Activated CD4-positive, alpha-beta T cell treated with anti-CD3 and anti-CD28 coated beads, Interleukin-10, Interleukin-2, amounts not matched to agents 100 ng/mL and 50 ng/mL, durations not matched to agents 16 hours and 8 hours (primary cell): ENCODE measurements around the gene LRRC37B.
"Not testable (repeated sequence)": the region's sequence is repeated elsewhere in the genome, so short reads cannot be mapped to it uniquely, and the experiment has no call there.

Experiments used
- DNase-seq: peaks from one replicate; pipeline ENCODE4 v3.0.0-alpha.2; 2020

LRRC37B gene

DNA sequence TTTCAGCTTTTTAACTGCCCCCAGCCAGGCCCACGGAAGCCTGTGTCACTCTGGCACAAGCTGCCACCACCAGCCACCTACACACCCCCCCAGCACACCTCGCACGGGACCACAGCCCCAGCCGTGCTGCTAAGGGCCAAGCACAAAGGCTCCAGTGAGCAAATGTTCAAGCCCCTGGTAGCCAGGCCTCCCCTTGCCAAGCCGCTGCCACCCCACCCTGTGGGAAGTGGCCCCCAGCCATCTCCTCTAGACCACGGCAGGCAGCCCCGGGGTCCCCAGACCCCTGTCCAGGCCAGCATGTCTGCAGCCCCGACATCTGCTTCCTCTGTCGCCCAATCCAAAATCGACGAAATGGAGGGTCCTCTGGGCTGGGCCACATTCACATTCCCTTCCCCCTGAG is 35.1 kb downstream of the LRRC37B start:
- not testable (repeated sequence) for DNase-seq

DNA sequence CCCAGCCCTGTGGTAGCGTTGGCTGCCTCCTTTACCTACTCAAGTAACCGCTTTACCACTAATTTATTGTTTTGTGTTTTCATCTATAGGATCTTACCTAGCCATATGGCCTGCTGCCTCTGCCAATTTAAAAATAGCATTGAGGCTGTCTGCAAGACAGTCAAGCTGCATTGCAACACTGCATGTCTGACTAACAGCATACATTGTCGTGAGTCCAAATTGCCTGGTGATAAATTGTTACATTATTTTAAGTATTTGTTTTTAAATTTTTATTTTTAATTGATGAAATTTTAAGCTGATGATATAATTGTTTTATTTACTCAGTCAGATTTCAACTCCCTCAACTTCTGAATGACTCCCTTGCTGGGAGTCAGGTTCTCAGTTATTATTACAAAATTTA is 38.4 kb downstream of the LRRC37B start:
- not testable (repeated sequence) for DNase-seq

GRCh38 chr17:32047663-32048062 is 40.5 kb downstream of the LRRC37B start:
- not testable (repeated sequence) for DNase-seq

DNA sequence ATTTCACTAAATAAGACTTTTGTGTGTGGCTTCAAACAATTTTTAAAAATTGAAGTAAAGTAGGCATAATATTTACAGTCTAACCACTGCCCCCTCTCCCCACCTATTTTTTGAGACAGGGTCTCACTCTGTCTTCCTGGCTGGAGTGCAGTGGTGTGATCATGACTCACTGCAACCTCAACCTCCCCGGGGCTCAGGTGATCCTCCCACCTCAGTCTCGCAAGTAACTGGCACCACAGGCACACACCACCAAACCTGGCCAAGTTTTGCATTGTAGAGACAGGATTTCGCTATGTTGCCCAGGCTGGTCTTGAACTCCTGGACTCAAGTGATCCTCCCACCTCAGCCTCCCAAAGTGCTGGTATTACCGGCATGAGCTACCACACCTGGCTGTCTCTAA is 47.8 kb downstream of the LRRC37B start:
- not testable (repeated sequence) for DNase-seq

GRCh38 chr17:32055425-32055824 is 48.2 kb downstream of the LRRC37B start:
- not testable (repeated sequence) for DNase-seq

GRCh38 chr17:32056500-32056899 is 49.3 kb downstream of the LRRC37B start:
- not testable (repeated sequence) for DNase-seq

- DNase-seq, result not testable (repeated sequence)
Measured at GRCh38 chr17:32057460-32058105, 50.4 kb downstream of the LRRC37B start.

DNA sequence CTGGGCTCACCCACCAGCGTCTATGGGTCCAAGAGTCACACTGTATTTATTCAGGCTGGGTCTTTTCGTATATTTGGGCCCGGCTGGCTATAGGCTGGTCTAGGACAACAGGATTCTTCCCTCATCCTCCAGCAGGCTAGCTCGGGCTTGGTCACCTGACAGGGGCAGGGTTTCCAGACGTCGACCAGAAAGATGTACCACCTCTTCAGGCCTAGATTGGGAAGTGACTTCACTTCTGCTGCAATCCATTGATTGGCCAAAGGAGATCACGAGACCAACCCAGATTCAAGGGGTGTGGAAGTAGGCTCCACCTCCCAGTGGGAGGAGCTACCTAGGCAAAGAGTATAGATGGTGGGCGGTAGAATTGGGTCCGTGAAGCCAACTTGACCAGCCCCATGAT is 53.5 kb downstream of the LRRC37B start:
- not testable (repeated sequence) for DNase-seq

GRCh38 chr17:32061840-32062239 is 54.7 kb downstream of the LRRC37B start:
- not testable (repeated sequence) for DNase-seq

GRCh38 chr17:32064091-32064490 is 56.9 kb downstream of the LRRC37B start:
- DNase-seq, result not testable (repeated sequence)

DNA sequence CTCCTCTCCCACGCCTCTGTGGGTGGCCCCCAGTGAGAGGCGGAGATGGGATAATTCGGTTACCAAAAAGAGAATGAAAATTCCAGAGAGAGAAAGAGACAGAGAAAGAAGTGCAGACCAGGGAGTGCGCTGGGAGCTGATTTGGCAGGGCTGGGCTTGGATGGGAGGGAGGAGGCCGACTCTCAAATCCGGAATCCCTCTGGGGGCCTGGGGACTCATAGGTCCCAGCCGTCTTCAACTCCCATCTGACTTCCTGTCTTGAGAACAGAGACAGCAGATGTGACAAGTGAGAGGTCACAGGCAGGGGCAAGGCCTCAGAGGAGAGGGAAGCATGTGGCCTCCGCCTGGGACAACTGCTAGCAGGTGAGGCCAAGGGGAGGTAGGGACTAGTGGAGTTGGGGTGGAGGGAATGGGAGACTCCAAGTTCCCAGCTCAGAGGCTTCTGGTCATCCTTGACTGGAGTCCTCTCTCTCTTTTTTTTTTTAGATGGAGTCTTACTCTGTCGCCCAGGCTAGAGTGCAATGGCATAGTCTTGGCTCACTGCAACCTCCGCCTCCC is 59.0 kb downstream of the LRRC37B start:
- not testable (repeated sequence) for DNase-seq

DNA sequence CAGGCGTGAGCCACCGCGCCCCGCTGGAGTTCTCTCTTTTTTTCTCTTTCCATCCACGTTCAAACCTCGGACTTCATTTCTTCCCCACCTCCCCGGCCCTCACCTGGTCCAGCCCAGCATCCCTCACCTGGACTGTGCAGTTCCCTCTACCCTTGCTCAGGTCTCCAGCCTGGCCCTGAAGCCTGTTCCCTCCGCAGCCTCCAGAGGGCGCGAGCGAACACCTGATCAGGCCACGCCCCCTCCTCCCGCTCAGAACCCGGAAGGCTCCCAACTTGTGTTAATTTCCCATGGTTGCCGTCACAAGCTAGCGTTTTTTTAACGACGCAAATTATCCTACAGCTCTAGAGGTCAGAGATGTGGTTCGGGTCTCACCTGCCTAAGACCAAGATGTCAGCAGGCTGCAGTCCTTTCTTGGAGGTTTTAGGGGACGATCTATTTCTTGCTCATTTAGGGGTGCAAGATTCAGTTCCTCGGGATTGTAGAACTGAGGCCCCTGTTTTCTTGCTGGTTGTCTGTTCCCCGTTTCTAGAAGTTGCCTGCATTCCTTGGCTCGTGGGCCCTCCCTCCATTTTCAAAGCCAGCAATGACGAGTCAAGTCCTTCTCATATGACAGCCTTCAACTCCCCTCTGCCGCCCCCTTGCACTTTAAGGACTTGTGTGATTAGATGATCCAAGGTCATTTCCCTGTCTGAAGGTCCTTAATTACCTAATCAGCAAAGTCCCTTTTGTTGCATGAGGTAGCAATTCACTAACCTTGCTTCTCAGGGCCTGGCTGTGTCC is 59.9 kb downstream of the LRRC37B start:
- DNase-seq, result peak; percentile 67

DNA sequence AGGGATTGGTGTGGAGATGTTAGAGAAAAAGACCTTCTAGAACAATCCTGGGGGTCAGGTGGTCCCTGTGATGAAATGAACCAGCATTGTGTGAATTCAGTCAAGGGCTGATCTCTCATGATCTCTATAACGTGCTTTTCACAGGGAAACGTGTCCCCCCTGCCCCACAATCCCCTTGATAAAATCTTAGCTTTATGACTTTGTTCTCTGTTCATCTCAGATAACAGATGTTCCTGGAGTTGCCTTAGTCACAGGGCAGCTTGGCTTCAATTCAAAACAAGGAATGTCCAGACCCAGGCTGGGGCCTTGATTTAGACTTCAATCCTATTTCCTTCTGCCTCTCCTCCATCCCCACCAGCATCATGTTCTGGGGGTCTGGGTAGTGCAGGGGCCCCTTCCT is 61.9 kb downstream of the LRRC37B start:
- not testable (repeated sequence) for DNase-seq

DNA sequence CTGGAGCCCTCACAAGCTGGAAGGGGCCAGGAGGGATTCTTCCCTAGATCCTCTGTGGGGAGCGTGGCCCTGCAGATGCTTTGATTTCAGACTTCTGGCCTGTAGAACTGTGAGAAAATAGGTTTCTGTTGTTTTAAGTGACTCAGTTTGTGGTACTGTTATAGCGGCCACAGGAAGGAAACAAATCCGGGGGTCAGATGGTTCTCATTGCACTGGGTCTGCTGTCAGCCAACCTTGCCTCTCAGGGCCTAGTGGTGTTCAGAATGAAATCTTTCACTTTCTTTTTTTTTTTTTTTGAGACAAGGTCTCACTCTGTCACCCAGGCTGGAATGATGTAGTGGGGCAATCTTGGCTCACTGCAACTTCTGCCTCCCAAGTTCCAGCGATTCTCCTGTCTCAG is 64.8 kb downstream of the LRRC37B start:
- peak; percentile 69 for DNase-seq

DNA sequence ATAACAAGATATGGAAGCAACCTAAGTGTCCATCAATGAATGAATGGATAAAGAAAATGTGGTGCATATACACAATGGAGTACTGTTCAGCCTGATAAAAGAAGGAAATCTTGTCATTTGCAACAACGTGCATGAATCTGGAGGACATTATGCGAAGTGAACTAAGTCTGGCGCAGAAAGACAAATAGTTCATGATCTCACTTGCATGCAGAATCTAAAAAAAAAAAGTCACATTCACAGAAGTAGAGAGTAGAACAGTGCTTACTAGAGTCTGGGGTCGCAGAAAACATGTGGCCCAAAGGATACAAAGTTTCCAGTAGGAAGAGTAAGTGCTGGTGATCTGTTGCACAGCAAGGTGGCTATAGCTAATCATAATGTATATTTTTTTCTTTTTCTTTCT is 65.9 kb downstream of the LRRC37B start:
- DNase-seq, result not testable (repeated sequence)

DNA sequence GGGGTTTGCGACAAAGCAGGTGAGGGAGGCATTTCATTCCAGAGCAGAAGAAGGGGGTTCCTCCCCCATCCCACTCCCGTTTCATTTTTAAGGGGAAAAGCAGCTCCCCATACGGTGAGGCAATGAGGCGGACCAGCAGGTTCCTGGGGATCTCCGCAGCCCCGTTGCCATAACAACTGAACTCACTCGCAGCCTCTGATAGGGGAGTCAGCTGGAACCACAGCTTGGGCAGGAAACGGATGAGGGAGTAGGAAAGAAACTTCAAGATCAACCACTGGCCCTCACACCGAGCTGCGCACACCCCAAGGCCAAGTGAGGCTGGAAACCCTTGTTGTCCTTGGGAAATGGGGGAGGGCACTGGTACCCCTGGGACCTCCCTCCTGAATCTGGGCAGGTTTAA is 72.6 kb downstream of the LRRC37B start:
- peak; percentile 83 for DNase-seq

- DNase-seq, result not testable (repeated sequence)
Measured at GRCh38 chr17:32083550-32083979, 76.4 kb downstream of the LRRC37B start.

GRCh38 chr17:32084003-32084941 is 77.1 kb downstream of the LRRC37B start:
- not testable (repeated sequence) for DNase-seq

DNA sequence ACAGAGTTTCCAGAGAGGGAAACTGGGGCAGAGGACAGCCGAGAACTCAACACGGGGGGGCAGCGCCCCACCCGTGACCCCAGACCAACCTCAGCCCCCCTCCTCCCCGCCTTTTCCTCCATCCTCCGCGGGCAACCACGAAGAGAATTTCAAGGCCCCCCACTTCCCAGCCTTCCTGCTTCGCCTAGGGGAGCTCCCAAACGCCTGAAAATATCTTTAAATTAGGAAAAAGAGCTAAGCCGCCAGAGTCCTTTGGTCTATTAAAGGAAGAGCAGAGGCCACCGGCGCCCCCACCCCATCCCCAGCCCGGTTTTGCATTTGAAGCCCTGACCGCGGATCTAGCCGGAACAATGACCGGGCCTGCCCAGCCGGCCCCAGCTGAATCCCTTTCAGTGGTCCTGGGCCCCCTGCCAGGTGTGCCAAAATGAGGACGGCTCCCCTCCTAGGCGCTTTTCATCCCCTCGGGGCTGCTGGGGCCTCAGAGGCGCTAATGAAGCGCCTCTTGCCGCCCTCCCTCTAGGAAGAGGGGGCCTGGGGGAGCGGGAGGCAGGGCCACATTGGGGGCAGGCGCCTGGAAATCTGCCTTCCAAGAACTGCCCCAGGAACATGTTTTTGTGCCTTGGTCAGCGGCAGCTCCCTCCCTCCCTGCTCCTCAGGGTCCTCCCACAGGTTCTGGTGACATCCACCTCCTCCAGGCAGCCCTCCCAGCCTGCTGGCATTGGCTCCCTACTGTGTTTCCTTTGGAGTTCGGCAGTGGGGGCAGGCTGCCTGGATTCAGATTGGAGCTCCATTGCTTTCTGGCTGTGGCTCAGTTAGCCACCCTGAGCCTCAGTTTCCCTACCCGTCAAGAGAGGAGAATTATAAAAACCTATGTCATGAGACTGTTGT is 78.0 kb downstream of the LRRC37B start:
- not testable (repeated sequence) for DNase-seq

- DNase-seq, result not testable (repeated sequence)
Measured at GRCh38 chr17:32086833-32087232, 79.7 kb downstream of the LRRC37B start.

DNA sequence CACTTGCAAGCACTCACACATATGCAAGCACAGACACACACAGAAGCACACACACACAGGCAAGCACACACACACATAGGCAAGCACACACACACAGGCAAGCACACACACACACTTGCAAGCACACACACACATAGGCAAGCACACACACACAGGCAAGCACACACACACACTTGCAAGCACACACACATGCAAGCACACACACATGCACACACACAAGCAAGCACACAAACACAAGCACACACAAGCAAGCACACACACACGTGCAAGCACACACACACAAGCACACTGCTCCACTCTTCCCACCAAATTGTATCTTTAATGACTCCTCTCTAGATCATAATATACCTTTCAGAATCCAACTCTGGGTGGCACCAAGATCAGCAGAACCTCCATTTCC is 84.9 kb downstream of the LRRC37B start:
- not testable (repeated sequence) for DNase-seq

- no peak for DNase-seq
Measured at GRCh38 chr17:32099686-32100085, 92.5 kb downstream of the LRRC37B start.
